T47D (cell line): ENCODE data around the gene CPED1.
"Not testable (repeated sequence)": the region's sequence is repeated elsewhere in the genome, so short reads cannot be mapped to it uniquely, and the experiment has no call there.

Experiments
- DNase-seq, 2 experiments: peaks; one replicate each; pipeline versions ENCODE4 v3.0.0 to v3.0.0-alpha.2; 2011 to 2012; ENCODE audit warnings: low read depth in 1 of 2, low spot score in 1 of 2
- JUND ChIP-seq: IDR thresholded peaks from 2 replicates; pipeline ENCODE4 v1.6.1; 2012; ENCODE audit warnings: low read depth
- in situ Hi-C: cut with HindIII; loops from 2 replicates; pipeline ENCODE4 v1.10.0; 2016; ENCODE audit warnings: low sequenced_read_pairs, low pct_unique_long_range_greater_than_20kb

Gene CPED1

GRCh38 chr7:121178452-121178851 lies 189.9 kb downstream of the CPED1 start:
- in situ Hi-C loops, result no loop called here
- DNase-seq, result no peak
- no peak for TF ChIP-seq JUND

DNA sequence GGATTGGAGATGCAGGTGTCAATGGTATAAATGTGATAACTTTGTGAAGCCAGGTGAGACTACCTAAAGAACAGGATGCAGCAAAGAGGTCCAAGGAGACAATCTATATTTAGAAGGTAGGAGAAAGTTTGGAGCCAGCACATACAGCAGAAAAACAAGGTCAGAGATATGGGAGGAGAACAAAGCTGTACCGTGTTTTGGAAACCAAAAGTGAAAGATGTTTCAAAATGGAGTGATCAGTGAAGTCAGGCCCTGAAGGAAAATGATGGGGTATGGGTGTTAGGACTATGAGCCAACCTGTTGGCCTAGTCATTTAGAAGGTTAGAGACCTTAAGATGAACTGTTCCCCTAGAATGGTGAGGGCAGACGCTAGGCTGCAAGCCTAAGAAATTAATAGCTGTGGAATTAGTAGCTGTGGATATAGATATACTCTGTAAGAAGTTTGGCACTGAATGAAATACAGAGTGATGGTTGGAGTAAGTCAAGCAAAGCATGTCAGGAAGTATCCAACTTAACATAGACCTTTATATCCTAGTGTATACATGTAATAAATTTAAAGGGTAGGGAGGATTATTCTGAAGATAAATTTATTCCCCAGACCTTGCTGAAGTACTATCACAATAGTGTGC lies 190.5 kb downstream of the CPED1 start:
- no peak for TF ChIP-seq JUND
- DNase-seq, result no peak
- in situ Hi-C loops, result no loop called here

DNA sequence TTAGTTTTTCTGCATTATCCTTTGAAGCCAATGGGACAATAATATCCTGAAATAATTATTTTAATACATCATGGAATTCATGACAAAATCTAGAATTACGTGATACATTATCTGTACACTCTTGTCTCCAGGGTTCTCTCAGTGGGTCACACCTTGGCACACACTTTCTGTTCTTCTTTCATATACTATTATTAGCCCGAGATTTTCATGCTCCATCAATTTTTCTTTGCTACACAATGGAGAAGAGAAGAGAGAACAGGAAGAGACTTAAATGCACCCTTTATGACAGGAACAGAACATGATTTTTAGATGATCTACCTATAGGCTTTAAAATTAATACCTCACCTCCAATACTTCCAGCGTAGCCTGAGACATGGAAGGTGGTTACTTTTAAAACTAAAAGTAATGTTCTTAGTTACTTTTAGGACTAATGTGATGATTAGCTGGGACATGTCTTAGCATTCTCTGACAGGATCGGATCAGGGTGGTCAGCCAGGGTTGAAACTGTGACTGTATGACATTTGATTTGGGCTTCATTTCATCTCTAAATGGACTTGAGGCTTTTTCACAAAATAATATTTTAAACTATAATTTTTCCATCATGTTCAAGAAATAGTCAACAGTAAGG lies 192.0 kb downstream of the CPED1 start:
- in situ Hi-C loops, result no loop called here
- no peak for TF ChIP-seq JUND
- DNase-seq, result no peak

DNA sequence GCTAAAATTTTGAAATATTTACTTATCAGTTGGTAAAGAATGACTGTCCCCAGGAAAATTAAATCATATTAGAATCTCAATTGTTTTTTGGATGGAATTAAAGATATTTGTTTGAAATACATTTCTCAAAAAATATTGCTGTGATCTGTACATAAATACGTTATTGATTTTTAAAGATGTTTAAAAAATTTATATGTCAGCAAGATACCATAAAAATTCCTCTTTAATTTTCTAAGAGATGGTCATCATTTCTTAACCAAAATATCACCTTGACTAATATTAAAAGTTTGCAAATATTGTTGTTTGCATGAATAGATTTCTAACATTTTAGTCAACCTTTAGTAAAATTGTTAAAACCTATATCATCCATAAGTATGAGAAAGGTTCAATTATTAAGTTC lies 192.8 kb downstream of the CPED1 start:
- in situ Hi-C loops, result no loop called here
- TF ChIP-seq JUND, result no peak
- DNase-seq, result no peak

DNA sequence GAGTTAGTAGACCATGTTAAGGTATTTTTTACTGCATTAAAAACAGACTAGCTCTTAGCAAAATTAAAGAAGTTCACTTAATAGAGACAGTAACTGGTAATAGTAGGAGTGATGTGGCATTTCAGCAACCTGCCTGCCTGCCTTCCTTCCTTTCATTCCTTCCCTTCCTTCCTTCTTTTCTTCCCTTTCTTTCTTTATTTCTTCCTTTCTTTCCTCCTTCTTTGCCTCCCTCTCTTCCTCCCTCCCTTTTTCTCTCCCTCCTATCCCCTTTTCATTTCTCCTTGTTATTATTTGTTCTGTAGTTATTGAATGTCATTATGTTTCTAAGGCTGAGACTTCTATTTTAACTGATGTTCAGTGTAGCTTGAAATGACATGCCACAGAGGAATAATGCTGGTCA lies 193.8 kb downstream of the CPED1 start:
- TF ChIP-seq JUND, result no peak
- in situ Hi-C loops, result no loop called here
- no peak for DNase-seq

DNA sequence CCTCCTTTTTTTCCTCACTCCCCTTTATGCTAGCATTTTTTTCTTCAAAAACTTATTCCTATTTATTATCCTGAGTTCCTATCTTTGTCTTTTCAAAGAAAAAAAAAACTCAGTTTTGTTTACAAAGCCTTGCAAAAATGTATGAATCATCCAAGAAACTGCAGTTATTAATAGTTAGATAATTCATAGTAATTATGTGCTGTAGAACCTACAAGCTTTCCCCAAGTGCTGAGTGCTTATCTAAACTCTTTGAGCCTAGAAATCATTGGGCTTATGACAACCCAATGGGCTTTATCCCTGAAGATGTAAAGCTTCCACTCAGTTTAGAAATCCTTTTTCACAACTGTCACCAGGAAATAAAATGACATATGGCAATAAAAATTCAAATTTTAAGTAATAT lies 194.4 kb downstream of the CPED1 start:
- TF ChIP-seq JUND, result no peak
- in situ Hi-C loops, result no loop called here
- no peak for DNase-seq

DNA sequence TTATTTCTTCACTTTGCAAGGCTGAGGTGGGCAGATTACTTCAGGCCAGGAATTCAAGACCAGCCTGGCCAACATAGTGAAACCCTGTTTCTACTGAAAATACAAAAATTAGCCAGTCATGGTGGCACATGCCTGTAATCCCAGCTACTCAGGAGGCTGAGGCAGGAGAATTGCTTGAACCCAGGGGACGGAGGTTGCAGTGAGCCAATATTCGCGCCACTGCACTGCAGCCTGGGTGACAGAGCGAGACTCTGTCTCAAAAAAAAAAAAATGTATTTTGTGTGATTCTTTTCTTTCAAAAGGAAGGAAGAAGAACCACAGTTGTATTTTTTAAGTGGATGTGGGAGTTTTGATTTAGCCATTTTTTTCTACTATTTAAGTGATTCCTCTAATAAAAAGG lies 195.4 kb downstream of the CPED1 start:
- in situ Hi-C loops, result not testable (repeated sequence)

DNA sequence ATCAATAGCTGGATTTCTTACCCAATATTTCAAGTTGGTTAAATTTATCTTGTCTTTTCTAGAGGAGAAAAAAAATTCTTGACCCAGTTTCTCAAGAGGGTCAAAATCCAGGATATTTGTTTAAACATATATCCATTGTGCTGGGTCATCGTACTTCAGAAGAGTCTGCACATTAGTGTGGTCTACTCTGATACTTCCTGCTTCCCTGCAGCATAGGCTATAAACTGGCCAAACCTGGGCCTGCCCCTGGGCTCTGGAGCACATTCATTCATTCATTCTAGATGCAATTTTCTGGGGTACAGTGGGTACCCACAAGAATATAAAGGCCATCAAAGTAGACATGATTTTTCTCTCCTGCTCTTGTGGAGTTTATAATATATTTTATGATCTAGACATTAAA lies 198.2 kb downstream of the CPED1 start:
- no peak for DNase-seq
- no peak for TF ChIP-seq JUND
- in situ Hi-C loops, result no loop called here

More for the DNA sequence above, 195.4 kb downstream of the CPED1 start:
- not testable (repeated sequence) for DNase-seq

- no peak for DNase-seq
- no peak for TF ChIP-seq JUND
Observed at GRCh38 chr7:121187222-121187621, 198.7 kb downstream of the CPED1 start.

GRCh38 chr7:121187676-121188075 lies 199.2 kb downstream of the CPED1 start:
- TF ChIP-seq JUND, result no peak
- in situ Hi-C loops, result no loop called here
- no peak for DNase-seq

More at GRCh38 chr7:121187222-121187621, 198.7 kb downstream of the CPED1 start:
- in situ Hi-C loops, result no loop called here

DNA sequence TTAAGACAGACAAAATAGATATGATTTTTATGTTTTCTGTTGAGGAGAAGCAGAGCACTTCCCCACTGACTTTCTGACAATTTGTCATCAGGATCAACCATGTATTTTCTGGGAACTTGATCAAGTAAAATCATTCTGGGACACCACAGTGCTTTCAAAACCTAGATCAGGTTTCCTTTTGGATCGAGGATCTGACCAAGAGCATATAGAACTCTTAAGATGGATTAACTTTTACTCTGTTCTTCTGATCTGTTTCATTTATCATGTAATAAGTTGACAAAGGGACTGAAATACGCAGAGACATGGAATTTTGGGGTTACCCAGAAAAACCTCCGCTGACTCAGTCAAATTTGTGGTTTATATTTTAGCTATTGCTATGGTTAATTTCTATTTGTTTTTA lies 204.3 kb downstream of the CPED1 start:
- DNase-seq, result no peak
- in situ Hi-C loops, result no loop called here
- no peak for TF ChIP-seq JUND

GRCh38 chr7:121195010-121195409 lies 206.5 kb downstream of the CPED1 start:
- DNase-seq, result no peak
- in situ Hi-C loops, result no loop called here
- TF ChIP-seq JUND, result no peak

GRCh38 chr7:121195874-121196273 lies 207.4 kb downstream of the CPED1 start:
- in situ Hi-C loops, result no loop called here
- peak in 1 of 2 experiments; percentile 7 for DNase-seq
- no peak for TF ChIP-seq JUND

GRCh38 chr7:121196286-121196685 lies 207.8 kb downstream of the CPED1 start:
- in situ Hi-C loops, result no loop called here
- TF ChIP-seq JUND, result no peak
- no peak for DNase-seq
